BLaER1 (cell line): ENCODE measurements around the gene PIGR.
"Not testable (repeated sequence)": the region's sequence is repeated elsewhere in the genome, so short reads cannot be mapped to it uniquely, and the experiment has no call there.

Experiments
- H3K27ac ChIP-seq: shearing (Covaris generic); formaldehyde crosslinking; 2 replicates; pipeline ENCODE4 v1.8.1; 2022
- H3K27me3 ChIP-seq: shearing (Covaris generic); formaldehyde crosslinking; 2 replicates; pipeline ENCODE4 v1.8.1; 2022
- H3K36me3 ChIP-seq: shearing (Covaris generic); formaldehyde crosslinking; 2 replicates; pipeline ENCODE4 v1.8.1; 2022
- H3K4me1 ChIP-seq: shearing (Covaris generic); formaldehyde crosslinking; 2 replicates; pipeline ENCODE4 v1.8.1; 2022
- H3K4me2 ChIP-seq: shearing (Covaris generic); formaldehyde crosslinking; 2 replicates; pipeline ENCODE4 v1.8.1; 2022
- H3K4me3 ChIP-seq: shearing (Covaris generic); formaldehyde crosslinking; 2 replicates; pipeline ENCODE4 v1.8.1; 2022
- H3K9ac ChIP-seq: shearing (Covaris generic); formaldehyde crosslinking; 2 replicates; pipeline ENCODE4 v1.8.1; 2022
- H3K9me3 ChIP-seq: shearing (Covaris generic); formaldehyde crosslinking; 2 replicates; pipeline ENCODE4 v1.8.1; 2022
- H4K20me1 ChIP-seq: shearing (Covaris generic); formaldehyde crosslinking; 2 replicates; pipeline ENCODE4 v1.8.1; 2022
- Cebpa-rat ChIP-seq: shearing (Covaris generic); IDR thresholded peaks from 2 replicates; pipeline ENCODE4 v1.8.1; 2022

Gene PIGR

GRCh38 chr1:206924592-206925105 is 21.6 kb downstream of the PIGR start:
- no peak for TF ChIP-seq Cebpa-rat
- Histone ChIP-seq H3K36me3 (no peaks in the 10 kb centered on the region), H3K9me3 (no peaks in the 10 kb centered on the region), H3K27ac (peak overlapping the region; percentile 92), H3K4me3 (no peak overlapping the region), H3K9ac (peak overlapping the region; percentile 22; the same call in 1 of the 2 replicates), H3K4me1 (peaks cover 63% of the 10 kb centered on the region), H3K27me3 (no peaks in the 10 kb centered on the region), H4K20me1 (no peaks in the 10 kb centered on the region), H3K4me2 (peak overlapping the region; percentile 92)

DNA sequence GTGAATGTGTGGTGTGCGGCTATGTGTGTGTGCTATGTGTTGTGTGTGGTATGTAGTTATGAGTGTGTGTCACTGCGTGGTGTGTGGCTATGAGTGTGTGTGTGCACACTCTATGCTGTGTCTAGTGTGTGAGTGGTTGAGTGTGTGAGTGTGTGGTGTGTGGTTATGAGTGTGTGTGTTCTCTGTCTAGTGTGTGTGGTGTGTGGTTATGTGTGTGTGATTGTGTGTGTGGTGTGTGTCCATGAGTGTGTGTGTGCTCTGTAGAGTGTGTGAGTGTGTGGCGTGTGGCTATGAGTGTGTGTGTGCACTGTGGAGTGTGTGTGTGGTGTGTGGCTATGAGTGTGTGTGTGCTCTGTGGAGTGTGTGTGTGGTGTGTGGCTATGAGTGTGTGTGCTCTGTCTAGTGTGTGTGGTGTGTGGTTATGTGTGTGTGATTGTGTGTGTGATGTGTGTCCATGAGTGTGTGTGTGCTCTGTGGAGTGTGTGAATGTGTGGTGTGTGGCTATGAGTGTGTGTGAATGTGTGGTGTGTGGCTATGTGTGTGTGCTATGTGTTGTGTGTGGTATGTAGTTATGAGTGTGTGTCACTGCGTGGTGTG is 22.2 kb downstream of the PIGR start:
- H3K4me1 ChIP-seq = peaks cover 66% of the 10 kb centered on the region
- peak overlapping the region; percentile 78; the same call in 1 of the 2 replicates for H3K9ac ChIP-seq
- H3K27ac ChIP-seq = peak overlapping the region; percentile 92
- peak overlapping the region; percentile 92 for H3K4me2 ChIP-seq
- H3K36me3 ChIP-seq, H3K9me3 ChIP-seq, H3K4me3 ChIP-seq, H3K27me3 ChIP-seq, H4K20me1 ChIP-seq: not testable (repeated sequence)

DNA sequence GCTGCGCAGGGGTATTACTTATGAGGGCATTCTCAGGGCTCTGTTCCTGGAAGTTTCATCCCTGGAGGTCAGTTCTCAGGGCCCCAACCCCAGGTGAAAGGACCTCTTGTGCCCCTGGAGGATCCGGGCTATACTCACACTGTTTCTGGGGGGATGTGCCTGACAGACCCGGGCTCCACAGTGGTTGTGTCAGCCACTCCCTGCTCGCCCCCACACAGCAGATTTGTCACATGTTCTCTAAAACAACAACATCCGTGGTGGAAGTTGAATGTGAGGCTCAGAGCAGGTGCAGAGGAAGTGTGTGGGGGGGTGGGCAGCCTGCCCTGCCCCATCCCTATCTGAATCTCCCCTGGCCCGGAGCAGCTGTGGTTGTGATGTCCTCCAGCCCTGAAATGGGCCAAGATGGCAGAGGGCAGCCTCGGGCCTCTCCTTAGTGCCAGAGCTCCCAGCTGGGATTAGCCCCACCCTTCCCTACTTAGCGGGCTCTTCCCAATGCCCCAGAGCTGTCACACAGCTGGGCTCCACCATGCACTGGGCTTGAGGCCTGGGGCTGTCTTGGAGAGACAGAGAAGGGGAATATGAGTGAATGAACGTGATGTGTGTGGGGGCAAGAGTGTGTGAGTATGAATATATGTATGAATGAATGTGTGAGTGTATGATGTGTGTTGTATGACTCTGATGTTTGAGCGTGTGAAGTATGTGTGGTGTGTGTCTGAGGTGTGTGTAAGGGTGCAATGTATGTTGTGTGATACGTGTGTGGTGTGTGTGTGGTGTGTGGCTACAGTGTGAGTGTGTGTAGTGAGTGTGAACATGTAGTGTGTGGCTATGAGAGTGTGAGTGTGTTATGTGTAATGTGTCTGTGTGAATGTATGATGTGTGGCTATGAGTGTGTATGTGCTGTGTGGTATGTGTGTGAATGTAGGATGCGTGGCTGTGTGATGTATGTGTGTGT is 23.0 kb downstream of the PIGR start:
- H3K36me3 ChIP-seq = no peaks in the 10 kb centered on the region
- H3K4me2 ChIP-seq = peak overlapping the region; percentile 92
- H3K9me3 ChIP-seq = no peaks in the 10 kb centered on the region
- peak overlapping the region; percentile 59 for H3K4me3 ChIP-seq
- H3K27ac ChIP-seq = peak overlapping the region; percentile 92
- no peaks in the 10 kb centered on the region for H4K20me1 ChIP-seq
- no peaks in the 10 kb centered on the region for H3K27me3 ChIP-seq
- no peak for TF ChIP-seq Cebpa-rat
- H3K4me1 ChIP-seq = peaks cover 74% of the 10 kb centered on the region
- peak overlapping the region; percentile 78 for H3K9ac ChIP-seq

DNA sequence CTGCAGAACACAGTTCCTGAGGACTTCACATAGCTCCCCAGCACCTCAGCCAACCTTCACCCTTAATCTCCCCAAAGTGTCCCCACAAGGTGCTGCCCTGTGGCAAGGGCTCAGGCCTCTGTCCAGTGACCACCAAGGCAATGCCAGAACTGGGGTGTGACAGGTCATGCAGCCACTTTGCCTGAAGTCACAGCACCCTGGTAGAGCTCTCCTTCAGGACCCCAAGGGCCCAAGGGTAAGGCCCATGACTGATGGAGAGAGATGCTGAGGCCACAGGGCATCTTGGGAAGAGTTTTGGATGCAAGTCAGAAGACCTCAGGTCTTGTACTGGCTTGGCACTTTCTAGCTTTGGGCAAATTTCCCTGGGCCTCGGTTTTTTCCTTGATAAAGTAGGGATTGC is 23.7 kb downstream of the PIGR start:
- peak overlapping the region; percentile 92 for H3K27ac ChIP-seq
- no peak for TF ChIP-seq Cebpa-rat
- peak overlapping the region; percentile 78 for H3K9ac ChIP-seq
- no peaks in the 10 kb centered on the region for H3K9me3 ChIP-seq
- H3K27me3 ChIP-seq = no peaks in the 10 kb centered on the region
- no peaks in the 10 kb centered on the region; the same call in 1 of the 2 replicates for H3K36me3 ChIP-seq
- peak overlapping the region; percentile 92 for H3K4me2 ChIP-seq
- peak overlapping the region; percentile 59 for H3K4me3 ChIP-seq
- H3K4me1 ChIP-seq = peaks cover 81% of the 10 kb centered on the region
- H4K20me1 ChIP-seq = no peaks in the 10 kb centered on the region

- Histone ChIP-seq H3K9me3 (no peaks in the 10 kb centered on the region), H3K9ac (peak within 1 kb of the TSS; percentile 78), H3K4me1 (peaks cover 88% of the 10 kb centered on the region), H3K4me2 (peak within 1 kb of the TSS; percentile 92), H3K36me3 (no peaks in the 10 kb centered on the region; the same call in 1 of the 2 replicates), H3K4me3 (peak within 1 kb of the TSS; percentile 59), H4K20me1 (no peaks in the 10 kb centered on the region), H3K27me3 (no peaks in the 10 kb centered on the region), H3K27ac (peak within 1 kb of the TSS; percentile 92)
- TF ChIP-seq Cebpa-rat = no peak
These were observed 24.4 kb downstream of the PIGR start, which contains the start of gene FCMR for GRCh38 chr1:206921772-206922265. Gene FCMR (minus strand): TSS chr1:206921941. CDS start chr1:206921854, 87 bp downstream.

GRCh38 chr1:206918076-206918475 is 28.2 kb downstream of the PIGR start:
- H3K27me3 ChIP-seq = no peaks in the 10 kb centered on the region
- no peaks in the 10 kb centered on the region for H3K9me3 ChIP-seq
- H4K20me1 ChIP-seq = no peaks in the 10 kb centered on the region; the same call in 1 of the 2 replicates
- H3K4me2 ChIP-seq = peak overlapping the region; percentile 92
- no peak for TF ChIP-seq Cebpa-rat
- no peak overlapping the region for H3K9ac ChIP-seq
- H3K4me3 ChIP-seq = no peak overlapping the region
- H3K4me1 ChIP-seq = peaks cover 99% of the 10 kb centered on the region
- peaks cover 6% of the 10 kb centered on the region; the same call in 1 of the 2 replicates for H3K36me3 ChIP-seq
- H3K27ac ChIP-seq = peak overlapping the region; percentile 48

DNA sequence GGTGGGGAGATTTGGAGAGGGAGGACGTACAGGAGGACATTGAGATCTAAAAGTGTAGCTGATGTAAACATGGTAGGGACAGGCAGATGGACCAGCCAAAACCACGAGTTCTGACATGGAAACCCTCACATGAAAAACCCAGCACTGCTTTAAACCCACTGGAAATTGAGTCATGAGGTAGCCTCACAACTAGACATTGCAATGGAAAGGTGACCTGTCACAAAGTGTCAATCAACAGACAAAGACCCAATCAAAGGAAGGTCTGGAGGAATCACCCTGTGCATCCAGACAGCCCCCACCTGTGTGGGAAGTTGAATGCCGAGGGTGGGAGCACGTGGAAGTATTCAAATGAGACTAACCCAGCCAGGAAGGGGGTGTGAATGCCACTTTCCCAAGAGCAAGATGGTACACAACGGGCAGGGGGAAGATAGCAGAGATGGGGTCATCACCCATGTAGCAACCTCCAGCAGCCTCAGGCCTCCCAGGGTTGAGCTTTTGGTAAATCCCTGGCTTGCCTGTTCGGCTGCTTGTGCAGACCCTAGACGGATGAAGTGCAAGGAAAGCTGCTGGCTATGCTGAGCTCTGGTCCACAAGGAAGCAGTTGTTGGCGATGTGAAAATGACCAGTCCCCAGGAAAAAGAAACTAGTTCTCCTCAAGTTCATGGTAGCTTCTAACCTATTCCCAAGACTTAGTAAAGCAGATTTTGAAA is 30.1 kb downstream of the PIGR start:
- no peak for TF ChIP-seq Cebpa-rat
- Histone ChIP-seq H4K20me1 (peaks cover 10% of the 10 kb centered on the region), H3K4me1 (peaks cover 93% of the 10 kb centered on the region), H3K4me2 (peak overlapping the region; percentile 8; the same call in 1 of the 2 replicates), H3K27me3 (no peaks in the 10 kb centered on the region), H3K4me3 (no peak overlapping the region), H3K9ac (no peak overlapping the region), H3K27ac (no peak overlapping the region), H3K36me3 (peaks cover 10% of the 10 kb centered on the region), H3K9me3 (no peaks in the 10 kb centered on the region)

DNA sequence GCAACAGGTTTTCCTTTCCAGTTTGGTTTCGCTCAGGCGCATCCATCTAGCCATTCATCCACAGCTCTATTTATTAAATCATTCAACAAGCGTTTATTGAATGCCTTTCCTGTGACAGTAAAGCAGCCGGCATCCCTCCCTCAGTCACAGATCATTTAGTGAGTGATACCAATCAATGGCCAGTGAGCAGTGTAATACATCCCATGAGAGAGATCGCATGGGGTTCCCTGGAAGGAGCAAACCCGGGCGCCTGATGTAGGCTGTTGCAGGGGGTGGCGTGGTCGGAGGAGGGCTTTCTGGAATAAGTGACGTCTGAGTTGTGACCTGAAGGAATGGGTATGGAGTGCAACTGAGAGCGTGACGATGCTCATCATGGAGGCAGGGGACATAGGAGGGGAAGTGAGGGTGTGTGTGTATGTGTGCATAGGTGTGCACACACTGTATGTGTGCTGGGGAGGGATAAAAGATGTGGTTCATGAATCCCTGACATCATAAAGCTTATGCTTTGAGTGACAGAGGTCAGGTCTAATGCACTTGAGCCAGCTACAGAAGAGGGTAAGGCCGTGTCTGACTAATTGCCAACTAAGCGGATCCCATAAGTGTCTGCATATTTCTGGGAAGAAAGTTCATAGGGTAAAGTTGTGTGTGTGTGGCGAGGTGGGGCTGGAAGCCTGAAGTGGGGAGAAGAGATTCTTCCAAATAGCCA is 31.1 kb downstream of the PIGR start:
- peak overlapping the region; percentile 38 for H3K4me2 ChIP-seq

More for the DNA sequence above, 31.1 kb downstream of the PIGR start:
- Histone ChIP-seq H3K27ac (no peak overlapping the region), H3K4me1 (peaks cover 83% of the 10 kb centered on the region), H3K4me3 (no peak overlapping the region), H3K27me3 (peaks cover 7% of the 10 kb centered on the region), H3K9me3 (no peaks in the 10 kb centered on the region), H3K36me3 (peaks cover 13% of the 10 kb centered on the region), H4K20me1 (peaks cover 20% of the 10 kb centered on the region), H3K9ac (no peak overlapping the region)
- TF ChIP-seq Cebpa-rat = no peak
